HT1080 (cell line): ENCODE results near the gene ADO. TPM values are rescaled to one million over a fixed set of nuclear protein-coding genes. Genes with fewer than 3 reads are reported as not detected.

Experiments used
- DNase-seq: peaks from one replicate; pipeline ENCODE4 v3.0.0-alpha.2; 2015; ENCODE audit warnings: low read depth
- total RNA-seq: library from RNA; depleted of rRNA; stranded (reverse); fragments of >200 nt; shearing (Covaris generic); gene quantifications from 2 replicates; pipeline ENCODE4 v1.2.3, GENCODE V29; 2014

ADO gene
- total RNA-seq, 1 experiment from 2014 or later, result 38.4 TPM

- DNase-seq, result peak; percentile 29
Observed at GRCh38 chr10:62817121-62817765, 12.7 kb downstream of the ADO start.

DNA sequence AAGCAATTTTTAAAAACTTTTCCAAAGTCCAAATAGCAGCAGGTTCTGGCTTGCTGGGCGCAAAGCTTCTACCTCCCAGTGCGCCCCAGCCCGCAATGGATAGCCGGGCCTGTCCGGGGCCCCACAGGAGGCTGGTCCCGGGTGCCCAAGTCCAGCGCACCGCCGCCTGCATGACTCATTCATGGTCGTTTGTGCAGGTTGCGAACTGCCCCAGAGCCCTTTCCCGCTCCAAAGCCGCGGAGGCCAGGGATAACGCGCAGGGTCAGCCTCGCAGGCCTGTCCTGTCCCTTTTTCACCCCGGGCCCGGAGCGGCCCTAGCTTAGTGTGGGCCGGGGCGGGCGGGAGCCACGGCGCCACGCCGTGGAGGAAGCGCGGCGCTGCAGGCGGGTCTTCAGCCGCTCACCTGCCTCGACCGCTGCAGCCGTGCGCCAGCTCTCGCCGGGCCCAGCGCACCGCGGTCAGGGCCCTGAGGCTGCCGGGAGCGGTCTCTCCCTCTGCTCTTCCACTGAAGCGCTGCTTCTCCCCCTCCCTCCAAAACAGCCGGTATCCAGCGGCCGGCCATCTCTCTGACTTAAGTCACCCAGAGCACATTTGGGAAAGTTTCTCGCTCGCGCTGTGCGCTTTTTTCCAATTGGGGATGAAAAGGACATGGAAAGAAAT lies 13.4 kb downstream of the ADO start:
- peak; percentile 68 for DNase-seq

- no peak for DNase-seq
Observed at GRCh38 chr10:62818426-62819011, 14.0 kb downstream of the ADO start.

DNA sequence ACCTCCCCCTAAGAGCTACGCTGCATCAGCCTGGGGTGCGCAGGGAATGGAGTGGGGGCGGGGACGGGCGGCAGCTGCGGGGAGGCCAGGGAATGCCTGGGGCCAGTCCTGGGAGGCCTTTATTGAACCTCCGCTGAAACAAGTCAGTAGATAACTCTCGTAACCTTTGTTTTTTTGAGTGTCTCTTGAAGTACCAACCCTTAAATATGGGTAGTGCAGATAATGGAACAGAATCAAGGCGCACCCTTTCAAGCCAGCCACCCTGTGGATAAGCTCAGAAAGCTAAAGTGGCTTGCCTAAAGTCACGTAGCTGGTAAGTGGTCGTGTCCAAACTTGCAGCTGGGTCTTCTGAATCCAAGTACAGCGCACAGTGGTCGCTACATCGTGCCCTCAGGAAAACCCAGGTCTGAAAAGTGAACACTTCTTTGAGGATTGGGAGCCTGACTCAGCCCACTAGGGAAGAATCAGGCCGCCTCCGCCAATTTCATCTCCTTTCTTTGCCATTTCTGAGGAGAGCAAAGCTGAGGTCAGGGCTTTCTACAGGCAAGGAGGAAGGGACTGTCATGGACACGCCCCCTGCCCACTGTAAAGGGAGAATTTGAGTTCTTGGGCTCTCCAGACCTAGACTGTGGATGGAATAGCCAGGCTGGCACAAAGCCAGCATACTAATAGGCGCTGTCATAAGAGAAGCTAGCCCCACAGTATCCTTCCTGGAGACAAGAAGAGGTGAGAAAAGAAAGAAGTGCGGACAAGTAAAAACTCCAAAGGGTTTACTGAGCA lies 14.8 kb downstream of the ADO start:
- DNase-seq, result no peak

DNA sequence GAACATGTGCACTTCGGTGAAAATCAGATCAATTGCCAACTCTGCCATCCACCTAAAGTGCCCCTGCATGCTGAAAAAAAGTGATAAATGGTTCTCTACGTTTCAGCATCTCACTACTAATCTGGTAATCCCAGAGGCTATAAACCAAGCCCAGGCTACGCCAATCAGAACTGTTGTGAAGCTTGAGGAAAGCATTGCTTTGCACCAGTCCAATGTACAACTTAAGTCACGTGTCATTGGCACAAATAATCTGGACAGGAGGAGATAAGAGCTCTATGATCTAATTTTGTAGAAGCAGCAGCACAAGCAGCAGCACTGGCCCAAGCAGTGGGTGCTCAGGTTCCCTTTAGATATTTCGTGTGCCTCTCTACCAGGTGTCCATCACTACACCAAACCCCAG lies 16.1 kb downstream of the ADO start:
- DNase-seq, result no peak

- DNase-seq, result no peak
Observed at GRCh38 chr10:62826273-62826672, 21.8 kb downstream of the ADO start.

DNA sequence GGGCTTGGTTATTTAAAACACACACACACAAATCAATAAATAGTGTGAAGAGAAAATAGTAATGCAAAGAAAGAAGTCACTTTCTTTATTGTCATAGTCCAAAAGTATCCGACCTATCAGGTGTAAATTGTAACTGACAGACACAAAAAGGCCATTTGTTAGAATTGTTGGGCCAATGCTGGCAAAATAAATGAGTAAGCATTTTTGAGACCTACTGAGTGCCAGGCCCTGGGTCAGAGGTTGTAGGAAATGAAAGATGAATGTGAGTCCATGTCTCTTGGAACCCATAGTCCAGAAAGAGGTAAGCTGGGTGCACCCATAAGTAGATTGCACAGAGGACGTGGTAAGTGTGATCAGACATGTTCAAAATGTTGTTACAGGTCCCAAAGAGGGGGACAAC lies 25.1 kb downstream of the ADO start:
- no peak for DNase-seq

- no peak for DNase-seq
Observed at GRCh38 chr10:62830679-62831078, 26.2 kb downstream of the ADO start.

- DNase-seq, result peak; percentile 67
Observed at GRCh38 chr10:62831346-62831745, 26.8 kb downstream of the ADO start.

DNA sequence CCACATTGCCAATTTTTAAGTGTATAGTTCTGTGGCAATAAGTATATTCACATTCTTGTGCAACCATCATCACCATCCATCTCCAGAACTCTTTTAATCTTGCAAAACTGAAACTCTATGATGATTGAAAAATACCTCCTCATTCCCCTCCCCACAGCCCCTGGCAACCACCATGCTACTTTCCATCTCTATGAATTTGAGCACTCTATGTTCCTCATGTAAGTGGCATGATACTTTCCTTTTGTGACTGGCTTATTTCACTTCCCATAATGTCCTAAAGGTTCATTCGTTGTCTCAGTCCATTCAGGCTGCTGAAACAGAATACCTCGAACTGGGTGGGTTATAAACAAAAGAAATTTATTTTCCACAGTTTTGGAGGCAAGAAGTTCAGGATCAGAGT lies 35.1 kb downstream of the ADO start:
- no peak for DNase-seq

DNA sequence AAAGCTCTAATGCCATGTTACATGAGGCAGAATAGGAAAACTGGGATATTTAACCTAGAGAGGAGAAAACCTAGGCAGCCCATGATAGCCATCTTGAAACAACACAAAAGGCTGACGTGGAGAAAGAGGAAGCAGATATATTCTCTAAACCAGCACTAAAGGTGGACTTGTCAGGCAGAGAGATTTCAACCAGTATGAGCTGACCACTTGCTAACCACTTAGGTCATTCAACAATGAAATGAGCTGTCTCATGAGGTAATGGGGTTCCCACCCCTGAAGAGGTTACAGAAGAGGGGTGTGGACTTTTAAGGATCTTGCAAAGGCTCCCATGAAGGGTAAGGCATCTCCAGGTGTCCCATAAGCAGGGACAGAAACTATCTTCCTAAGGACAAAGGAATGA lies 38.5 kb downstream of the ADO start:
- DNase-seq, result no peak

- no peak for DNase-seq
Observed at GRCh38 chr10:62843600-62843999, 39.1 kb downstream of the ADO start.

DNA sequence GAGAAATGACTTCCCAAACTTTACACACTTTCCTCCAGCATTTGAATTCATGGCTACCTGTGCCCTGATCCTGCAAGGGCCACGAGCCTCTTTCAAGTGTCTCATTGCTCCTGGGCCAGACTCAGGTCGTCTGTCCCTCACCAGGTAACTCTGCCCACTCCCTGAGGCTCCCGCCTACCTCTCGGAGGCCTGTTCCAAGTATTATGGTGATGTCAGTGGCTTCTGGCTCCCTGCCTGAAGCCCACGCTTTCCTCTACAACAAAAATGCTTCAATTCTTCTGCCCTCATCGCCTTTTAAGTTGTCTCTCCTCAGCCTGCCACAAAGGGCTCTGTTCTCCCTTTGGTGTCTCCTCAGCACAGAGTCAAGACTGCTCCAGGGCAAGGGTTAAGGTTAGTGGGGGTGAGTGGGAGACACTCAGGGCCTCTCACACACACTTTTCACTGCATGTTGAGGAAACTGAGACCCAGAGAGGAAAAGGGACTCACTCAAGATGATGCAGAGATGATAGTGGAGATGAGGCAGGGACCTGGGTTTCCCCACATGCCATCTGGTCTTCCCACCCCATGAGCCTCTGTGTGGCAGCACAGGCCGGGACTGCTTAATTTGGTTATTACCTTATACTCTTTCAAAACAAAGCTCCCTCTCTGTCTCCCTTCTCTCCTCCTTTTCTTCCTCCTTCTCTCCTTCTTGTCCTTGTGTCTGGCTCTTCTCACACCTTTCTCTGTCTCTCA lies 39.9 kb downstream of the ADO start:
- DNase-seq, result no peak

DNA sequence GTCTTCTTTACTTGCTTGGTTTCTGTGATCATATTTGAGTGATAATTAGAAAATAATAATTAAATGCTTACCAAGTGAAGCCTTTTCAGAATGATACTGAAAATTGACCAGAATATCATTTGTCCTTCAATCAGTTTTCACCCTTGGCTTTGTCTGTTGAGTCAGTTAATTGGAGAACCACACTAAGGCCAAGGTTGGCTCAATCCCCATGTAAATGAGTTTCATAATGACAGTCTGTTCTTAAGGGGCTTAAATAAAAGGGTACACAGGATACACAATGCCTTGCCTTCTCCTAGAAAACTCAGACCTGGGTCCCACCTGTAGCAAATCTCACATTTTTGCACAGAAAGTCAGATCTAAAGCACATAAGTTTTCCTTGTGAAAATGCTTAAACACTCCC lies 42.9 kb downstream of the ADO start:
- no peak for DNase-seq

GRCh38 chr10:62850646-62851045 lies 46.1 kb downstream of the ADO start:
- no peak for DNase-seq

DNA sequence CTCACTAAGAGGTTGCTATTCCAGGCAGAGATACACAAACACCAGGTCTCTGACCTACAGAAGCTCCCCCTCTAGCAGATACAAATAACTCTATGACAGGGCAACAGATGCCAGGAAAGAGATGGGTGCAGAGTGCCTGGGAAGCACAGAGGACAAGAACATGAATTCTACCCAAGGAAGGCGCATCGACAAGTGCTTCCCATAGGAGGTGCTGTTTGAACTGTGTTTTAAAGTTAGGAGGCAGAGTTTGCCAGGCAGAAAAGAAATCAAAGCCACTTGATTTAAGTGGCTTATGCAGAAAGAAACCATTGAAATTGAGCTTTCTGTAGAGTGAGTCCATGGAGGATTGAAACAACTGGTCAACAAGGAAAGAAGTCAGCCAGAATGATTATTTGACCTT lies 46.9 kb downstream of the ADO start:
- DNase-seq, result peak; percentile 13

DNA sequence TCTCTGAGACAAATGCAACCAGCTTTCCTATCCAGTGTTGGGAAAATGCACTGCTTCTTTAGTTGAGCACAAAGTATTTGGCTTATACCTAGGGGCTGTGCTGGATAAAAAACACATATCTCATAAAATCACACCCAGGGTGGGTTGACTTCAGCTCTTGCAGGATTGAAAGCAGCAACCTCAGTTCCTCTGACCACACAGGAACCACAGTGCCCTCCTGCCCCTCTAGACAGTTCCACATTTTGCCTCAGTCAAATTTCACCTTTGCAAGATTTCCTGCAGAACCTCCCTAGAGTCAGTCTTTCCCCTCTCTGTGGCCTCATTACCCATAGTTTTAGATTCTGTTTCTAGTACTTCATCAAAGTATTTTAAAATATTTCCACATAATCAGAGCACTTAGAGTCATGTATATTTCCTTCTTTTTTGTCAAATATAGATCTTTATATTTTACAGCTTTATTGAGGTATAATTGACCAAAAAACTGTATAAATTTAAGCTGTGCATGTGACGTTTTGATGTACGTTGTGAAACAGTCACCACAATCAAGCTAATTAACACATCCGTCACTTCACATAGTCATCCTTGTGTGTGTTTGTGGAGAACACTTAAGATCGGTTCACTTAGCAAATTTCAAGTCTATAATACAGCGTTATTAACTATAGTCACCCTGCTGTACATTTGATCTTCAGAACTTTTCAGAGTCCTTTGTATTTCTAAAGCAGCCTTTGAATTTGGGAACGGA lies 48.6 kb downstream of the ADO start:
- no peak for DNase-seq

GRCh38 chr10:62853710-62854109 lies 49.2 kb downstream of the ADO start:
- DNase-seq, result peak; percentile 91

- no peak for DNase-seq
Observed at GRCh38 chr10:62856021-62856420, 51.5 kb downstream of the ADO start.
